H9 (cell line): ENCODE data around the gene POLDIP3. TPM values are rescaled to one million over a fixed set of nuclear protein-coding genes. Genes with fewer than 3 reads are reported as not detected.

Experiments
- DNase-seq: peaks from one replicate; pipeline ENCODE4 v3.0.0-alpha.2; 2017
- H2AFZ ChIP-seq: one replicate; pipeline ENCODE4 v1.6.1; 2013; ENCODE audit warnings: mild to moderate bottlenecking, low read length, control low read depth, moderate library complexity
- H2AK5ac ChIP-seq: 2 replicates; pipeline ENCODE4 v1.6.1; 2013; ENCODE audit warnings: low read length, control low read depth, mixed read lengths; ENCODE audit not compliant: insufficient read length
- H2BK120ac ChIP-seq: one replicate; pipeline ENCODE4 v1.6.1; 2013; ENCODE audit warnings: low read depth, mild to moderate bottlenecking, low read length, control low read depth, inconsistent platforms; ENCODE audit not compliant: poor library complexity, severe bottlenecking
- H2BK12ac ChIP-seq: 2 replicates; pipeline ENCODE4 v1.6.1; 2013; ENCODE audit warnings: low read length, control low read depth, mixed read lengths, low read depth; ENCODE audit not compliant: insufficient read length
- H2BK15ac ChIP-seq: 2 replicates; pipeline ENCODE4 v1.6.1; 2013; ENCODE audit warnings: low read depth, low read length, control low read depth
- H2BK20ac ChIP-seq: one replicate; pipeline ENCODE4 v1.6.1; 2013; ENCODE audit warnings: low read depth, mild to moderate bottlenecking, low read length, control low read depth, inconsistent platforms; ENCODE audit not compliant: poor library complexity, severe bottlenecking
- H2BK5ac ChIP-seq: 2 replicates; pipeline ENCODE4 v1.6.1; 2013; ENCODE audit warnings: low read length, control low read depth, mixed read lengths; ENCODE audit not compliant: insufficient read length
- H3K14ac ChIP-seq: 2 replicates; pipeline ENCODE4 v1.6.1; 2013; ENCODE audit warnings: low read length, control low read depth; ENCODE audit not compliant: insufficient read depth
- H3K18ac ChIP-seq: 2 replicates; pipeline ENCODE4 v1.6.1; 2013; ENCODE audit warnings: low read depth, mild to moderate bottlenecking, mixed read lengths, low read length, control low read depth; ENCODE audit not compliant: insufficient read length
- H3K23ac ChIP-seq: 2 replicates; pipeline ENCODE4 v1.6.1; 2013; ENCODE audit warnings: low read length, control low read depth, mixed read lengths, low read depth; ENCODE audit not compliant: insufficient read length
- H3K23me2 ChIP-seq: 2 replicates; pipeline ENCODE4 v1.6.1; 2013; ENCODE audit warnings: low read depth, mild to moderate bottlenecking, mixed read lengths, low read length, control low read depth; ENCODE audit not compliant: insufficient read length, poor library complexity, severe bottlenecking
- H3K27ac ChIP-seq: 2 replicates; pipeline ENCODE4 v1.5.1; 2013; ENCODE audit warnings: low read length, control low read depth, mixed read lengths, low read depth; ENCODE audit not compliant: insufficient read length
- H3K27me3 ChIP-seq: 2 replicates; pipeline ENCODE4 v1.6.1; 2013; ENCODE audit warnings: low read length, control low read depth, inconsistent platforms; ENCODE audit not compliant: insufficient read depth
- H3K4ac ChIP-seq: 2 replicates; pipeline ENCODE4 v1.6.1; 2013; ENCODE audit warnings: low read depth, mild to moderate bottlenecking, control low read depth, inconsistent platforms, low read length, moderate library complexity
- H3K4me1 ChIP-seq: 2 replicates; pipeline ENCODE4 v1.6.1; 2013; ENCODE audit warnings: low read length, control low read depth, inconsistent platforms; ENCODE audit not compliant: insufficient read depth
- H3K4me2 ChIP-seq: 2 replicates; pipeline ENCODE4 v1.6.1; 2013; ENCODE audit warnings: low read length, control low read depth, mixed read lengths; ENCODE audit not compliant: insufficient read length, insufficient read depth
- H3K56ac ChIP-seq: 2 replicates; pipeline ENCODE4 v1.6.1; 2013; ENCODE audit warnings: low read depth, mild to moderate bottlenecking, mixed read lengths, low read length, control low read depth; ENCODE audit not compliant: insufficient read length
- H3K79me1 ChIP-seq: 2 replicates; pipeline ENCODE4 v1.6.1; 2013; ENCODE audit warnings: low read depth, mild to moderate bottlenecking, moderate library complexity, low read length, control low read depth, inconsistent platforms; ENCODE audit not compliant: insufficient read depth, poor library complexity, severe bottlenecking
- H3K79me2 ChIP-seq: 2 replicates; pipeline ENCODE4 v1.6.1; 2013; ENCODE audit warnings: low read length, control low read depth, inconsistent platforms; ENCODE audit not compliant: insufficient read depth
- H3K9ac ChIP-seq: 2 replicates; pipeline ENCODE4 v1.6.1; 2013; ENCODE audit warnings: low read length, control low read depth, mixed read lengths; ENCODE audit not compliant: insufficient read length; ENCODE audit errors: extremely low read depth
- H3K9me3 ChIP-seq: one replicate; pipeline ENCODE4 v1.6.1; 2013; ENCODE audit warnings: low read depth, low read length, inconsistent platforms; ENCODE audit not compliant: control insufficient read depth
- H3T11ph ChIP-seq: one replicate; pipeline ENCODE4 v1.6.1; 2013; ENCODE audit warnings: mild to moderate bottlenecking, low read length, control low read depth, inconsistent platforms
- H4K20me1 ChIP-seq: one replicate; pipeline ENCODE4 v1.6.1; 2013; ENCODE audit not compliant: control insufficient read depth, insufficient read length, insufficient read depth
- H4K5ac ChIP-seq: 2 replicates; pipeline ENCODE4 v1.6.1; 2013; ENCODE audit warnings: low read depth, mild to moderate bottlenecking, mixed read lengths, low read length, control low read depth; ENCODE audit not compliant: insufficient read length
- H4K8ac ChIP-seq: replicated peaks from 2 replicates; pipeline ENCODE4 v1.6.1; 2013; ENCODE audit warnings: low read length, control low read depth, mixed read lengths, low read depth; ENCODE audit not compliant: insufficient read length
- H4K91ac ChIP-seq: 2 replicates; pipeline ENCODE4 v1.6.1; 2013; ENCODE audit warnings: low read depth, mild to moderate bottlenecking, moderate library complexity, mixed read lengths, low read length, control low read depth; ENCODE audit not compliant: insufficient read length
- H3K27ac Mint-ChIP-seq, 3 experiments: 2 replicates in 2 of 3; 3 replicates in 1 of 3; pipeline ENCODE4 v1.8.0; 2020 to 2021; ENCODE audit warnings: mixed read lengths in 3 of 3, mild to moderate bottlenecking in 1 of 3, moderate library complexity in 1 of 3
- H3K27me3 Mint-ChIP-seq: 2 replicates; pipeline ENCODE4 v1.8.0; 2021; ENCODE audit warnings: low read depth, mild to moderate bottlenecking, moderate library complexity, mixed read lengths
- H3K36me3 Mint-ChIP-seq, 3 experiments: 2 replicates in 2 of 3; 3 replicates in 1 of 3; pipeline ENCODE4 v1.8.0; 2020 to 2021; ENCODE audit warnings: low read depth in 3 of 3, mixed read lengths in 3 of 3; ENCODE audit not compliant: insufficient read depth in 1 of 3
- H3K4me1 Mint-ChIP-seq, 2 experiments: 2 replicates each; pipeline ENCODE4 v1.8.0; 2020; ENCODE audit warnings: mixed read lengths in 2 of 2
- H3K4me3 Mint-ChIP-seq, 2 experiments: 2 replicates in 1 of 2; 3 replicates in 1 of 2; pipeline ENCODE4 v1.8.0; 2020 to 2021; ENCODE audit warnings: mild to moderate bottlenecking in 2 of 2, mixed read lengths in 2 of 2, moderate library complexity in 1 of 2
- H3K9me3 Mint-ChIP-seq, 2 experiments: 2 replicates in 1 of 2; 3 replicates in 1 of 2; pipeline ENCODE4 v1.8.0; 2020; ENCODE audit warnings: mild to moderate bottlenecking in 2 of 2, mixed read lengths in 2 of 2, moderate library complexity in 1 of 2
- CTCF ChIP-seq: fragments of 200-600 bp; sonication (generic); conservative IDR thresholded peaks from 3 replicates; pipeline ENCODE4 v1.8.0; 2021; ENCODE audit warnings: antibody characterized with exemption, mild to moderate bottlenecking
- WGBS: extraction: QIAGEN DNeasy Blood & Tissue Kit; methylation state at CpG from one replicate; pipeline ENCODE4 v1.1.7; 2013; ENCODE audit warnings: missing lambda C conversion rate, low lambda C conversion rate, mixed read lengths; ENCODE audit not compliant: insufficient read length; ENCODE audit errors: extremely low coverage; 5-methylcytosine and 5-hydroxymethylcytosine counted together
- total RNA-seq: library from RNA; stranded (reverse); gene quantifications from 2 replicates; pipeline ENCODE4 v1.2.1, GENCODE V29; 2021

Gene POLDIP3
- total RNA-seq, 1 experiment from 2014 or later = 90.8 TPM

GRCh38 chr22:42620084-42620483 lies 5.4 kb upstream of the POLDIP3 start:
- H4K8ac ChIP-seq = no peak overlapping the region
- H2BK12ac ChIP-seq = no peak overlapping the region
- H3K9me3 Mint-ChIP-seq = no peaks in the 10 kb centered on the region; a peak in 1 of 5 replicates
- no peak overlapping the region for H3K56ac ChIP-seq
- peaks cover 0 to 18% (median 5%) of the 10 kb centered on the region in 3 experiments; a peak in 5 of 7 replicates for H3K36me3 Mint-ChIP-seq
- no peaks in the 10 kb centered on the region for H3K79me2 ChIP-seq
- TF ChIP-seq CTCF = no peak
- no peak overlapping the region for H3K4ac ChIP-seq
- no peak overlapping the region for H2AK5ac ChIP-seq
- no peak overlapping the region for H4K91ac ChIP-seq
- H3K27ac ChIP-seq = no peak overlapping the region
- H3K27ac Mint-ChIP-seq = no peak overlapping the region
- H3K4me2 ChIP-seq = no peak overlapping the region
- H3K27me3 ChIP-seq = no peaks in the 10 kb centered on the region
- no peak overlapping the region for H3T11ph ChIP-seq
- H3K14ac ChIP-seq = no peak overlapping the region
- no peaks in the 10 kb centered on the region for H4K20me1 ChIP-seq
- H3K9ac ChIP-seq = no peak overlapping the region
- no peaks in the 10 kb centered on the region; the same call in 1 of the 2 replicates for H3K27me3 Mint-ChIP-seq
- H3K79me1 ChIP-seq = no peaks in the 10 kb centered on the region
- H2BK5ac ChIP-seq = no peak overlapping the region
- H3K4me3 Mint-ChIP-seq = no peak overlapping the region
- no peak overlapping the region for H2BK120ac ChIP-seq
- no peak overlapping the region for H3K23ac ChIP-seq
- no peak overlapping the region for H2BK20ac ChIP-seq
- H3K18ac ChIP-seq = no peak overlapping the region
- H3K9me3 ChIP-seq = no peaks in the 10 kb centered on the region
- H3K23me2 ChIP-seq = no peaks in the 10 kb centered on the region
- H3K4me1 Mint-ChIP-seq = peaks cover 17 to 23% of the 10 kb centered on the region in 2 experiments
- DNase-seq = no peak
- no peaks in the 10 kb centered on the region for H3K4me1 ChIP-seq
- no peak overlapping the region for H4K5ac ChIP-seq
- WGBS = no CpG with 5 or more reads among the region's 4 CpGs
- no peak overlapping the region for H2BK15ac ChIP-seq
- H2AFZ ChIP-seq = no peak overlapping the region
